H1 (cell line): ENCODE measurements around the gene CERS3.

Experiments used
- CBX5 ChIP-seq: fragments of 300-800, 300-1000 bp; sonication (generic); IDR thresholded peaks from 2 replicates; pipeline ENCODE4 v1.7.1; 2016; ENCODE audit warnings: antibody characterized with exemption, low read length, low read depth
- EZH2 ChIP-seq: fragments of 200-600 bp; sonication (generic); IDR thresholded peaks from 2 replicates; pipeline ENCODE4 v1.7.1; 2012; ENCODE audit warnings: low read depth, mild to moderate bottlenecking, moderate library complexity, low read length, inconsistent platforms; ENCODE audit not compliant: severe bottlenecking
- GTF2F1 ChIP-seq: IDR thresholded peaks from 2 replicates; pipeline ENCODE4 v1.6.1; 2012; ENCODE audit warnings: low read depth, low read length, improper control_type of control experiment, borderline replicate concordance
- HDAC2 ChIP-seq, 2 experiments: fragments of 300-600 bp in 1 of 2; sonication (generic) in 1 of 2; IDR thresholded peaks; 2 replicates each; pipeline ENCODE4 v1.6.1; 2011 to 2012; ENCODE audit warnings: low read depth in 2 of 2, low read length in 2 of 2, mild to moderate bottlenecking in 2 of 2, moderate library complexity in 2 of 2, borderline replicate concordance in 1 of 2, inconsistent platforms in 1 of 2
- POLR2A ChIP-seq, 2 experiments: IDR thresholded peaks; 1 replicate in 1 of 2; 2 replicates in 1 of 2; pipeline ENCODE4 v1.6.1; 2011; ENCODE audit warnings: low read depth in 2 of 2, low read length in 2 of 2, mild to moderate bottlenecking in 2 of 2; ENCODE audit errors: control extremely low read depth in 1 of 2
- RAD21 ChIP-seq, 2 experiments: IDR thresholded peaks in 1 of 2; conservative IDR thresholded peaks in 1 of 2; 2 replicates each; pipeline ENCODE4 v1.6.1; 2011; ENCODE audit warnings: low read depth in 2 of 2, low read length in 2 of 2, improper control_type of control experiment in 1 of 2, inconsistent platforms in 1 of 2, mild to moderate bottlenecking in 1 of 2, moderate library complexity in 1 of 2
- RNF2 ChIP-seq: fragments of 200-900, 300-1000 bp; sonication (generic); IDR thresholded peaks from 2 replicates; pipeline ENCODE4 v1.7.1; 2016; ENCODE audit warnings: borderline replicate concordance, low read depth, mild to moderate bottlenecking, antibody characterized with exemption, low read length; ENCODE audit not compliant: poor library complexity, severe bottlenecking; ENCODE audit errors: missing control alignments
- RXRA ChIP-seq: IDR thresholded peaks from 2 replicates; pipeline ENCODE4 v1.6.1; 2011; ENCODE audit warnings: low read depth, mild to moderate bottlenecking, low read length, moderate library complexity; ENCODE audit not compliant: insufficient read depth
- TF ChIP-seq, protein P1 (sequence below), 3 experiments: IDR thresholded peaks; 1 replicate in 2 of 3; 2 replicates in 1 of 3; pipeline versions ENCODE4 v1.5.1 to v1.6.1; 2011; ENCODE audit warnings: low read length in 3 of 3, mild to moderate bottlenecking in 3 of 3, inconsistent platforms in 2 of 3, low read depth in 1 of 3, moderate library complexity in 1 of 3; ENCODE audit not compliant: insufficient read depth in 1 of 3; ENCODE audit errors: control extremely low read depth in 1 of 3
- TF ChIP-seq, protein P2 (sequence below): IDR thresholded peaks from 2 replicates; pipeline ENCODE4 v1.6.1; 2012; ENCODE audit warnings: low read length, inconsistent platforms

DNA sequence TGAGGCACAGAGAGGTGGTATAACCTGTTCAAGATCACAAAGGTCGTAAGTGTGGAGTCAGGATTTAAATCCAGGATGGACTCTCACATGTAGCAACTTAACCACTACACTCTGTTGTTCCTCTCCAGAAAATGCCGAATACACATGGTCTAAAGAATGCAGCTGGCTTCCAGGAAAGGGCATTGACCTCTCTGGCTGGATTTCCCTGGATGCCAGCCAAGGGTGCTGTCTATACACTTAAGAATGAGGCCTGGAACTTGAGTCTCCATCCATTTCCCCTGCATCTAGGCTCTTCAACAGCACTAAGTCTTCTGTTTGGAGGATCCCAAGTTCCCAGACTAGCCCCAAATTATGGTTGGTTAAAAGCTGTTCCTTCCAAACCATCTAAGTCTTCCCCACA, 60.5 kb downstream of the CERS3 start:
- TF ChIP-seq, protein P1, sequence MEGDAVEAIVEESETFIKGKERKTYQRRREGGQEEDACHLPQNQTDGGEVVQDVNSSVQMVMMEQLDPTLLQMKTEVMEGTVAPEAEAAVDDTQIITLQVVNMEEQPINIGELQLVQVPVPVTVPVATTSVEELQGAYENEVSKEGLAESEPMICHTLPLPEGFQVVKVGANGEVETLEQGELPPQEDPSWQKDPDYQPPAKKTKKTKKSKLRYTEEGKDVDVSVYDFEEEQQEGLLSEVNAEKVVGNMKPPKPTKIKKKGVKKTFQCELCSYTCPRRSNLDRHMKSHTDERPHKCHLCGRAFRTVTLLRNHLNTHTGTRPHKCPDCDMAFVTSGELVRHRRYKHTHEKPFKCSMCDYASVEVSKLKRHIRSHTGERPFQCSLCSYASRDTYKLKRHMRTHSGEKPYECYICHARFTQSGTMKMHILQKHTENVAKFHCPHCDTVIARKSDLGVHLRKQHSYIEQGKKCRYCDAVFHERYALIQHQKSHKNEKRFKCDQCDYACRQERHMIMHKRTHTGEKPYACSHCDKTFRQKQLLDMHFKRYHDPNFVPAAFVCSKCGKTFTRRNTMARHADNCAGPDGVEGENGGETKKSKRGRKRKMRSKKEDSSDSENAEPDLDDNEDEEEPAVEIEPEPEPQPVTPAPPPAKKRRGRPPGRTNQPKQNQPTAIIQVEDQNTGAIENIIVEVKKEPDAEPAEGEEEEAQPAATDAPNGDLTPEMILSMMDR (IDR thresholded peaks at IDR 0.05; ENCODE audit: control extremely low read depth in 1 of 3, insufficient read depth in 1 of 3, low read depth in 1 of 3, low read length in 3 of 3), result no peak
- TF ChIP-seq HDAC2 (IDR thresholded peaks at IDR 0.05; ENCODE audit: borderline replicate concordance in 1 of 2, low read depth in 2 of 2, low read length in 2 of 2), result no peak
- TF ChIP-seq, protein P2, sequence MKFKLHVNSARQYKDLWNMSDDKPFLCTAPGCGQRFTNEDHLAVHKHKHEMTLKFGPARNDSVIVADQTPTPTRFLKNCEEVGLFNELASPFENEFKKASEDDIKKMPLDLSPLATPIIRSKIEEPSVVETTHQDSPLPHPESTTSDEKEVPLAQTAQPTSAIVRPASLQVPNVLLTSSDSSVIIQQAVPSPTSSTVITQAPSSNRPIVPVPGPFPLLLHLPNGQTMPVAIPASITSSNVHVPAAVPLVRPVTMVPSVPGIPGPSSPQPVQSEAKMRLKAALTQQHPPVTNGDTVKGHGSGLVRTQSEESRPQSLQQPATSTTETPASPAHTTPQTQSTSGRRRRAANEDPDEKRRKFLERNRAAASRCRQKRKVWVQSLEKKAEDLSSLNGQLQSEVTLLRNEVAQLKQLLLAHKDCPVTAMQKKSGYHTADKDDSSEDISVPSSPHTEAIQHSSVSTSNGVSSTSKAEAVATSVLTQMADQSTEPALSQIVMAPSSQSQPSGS, result no peak
- no peak for TF ChIP-seq EZH2
- no peak for TF ChIP-seq RNF2
- no peak for TF ChIP-seq POLR2A (IDR thresholded peaks at IDR 0.05; ENCODE audit: control extremely low read depth in 1 of 2, low read depth in 2 of 2, low read length in 2 of 2)
- no peak for TF ChIP-seq GTF2F1
- no peak for TF ChIP-seq RXRA
- TF ChIP-seq RAD21 (IDR thresholded peaks at IDR 0.05 in 1 of 2, conservative IDR thresholded peaks at IDR 0.05 in 1 of 2; ENCODE audit: low read depth in 2 of 2, low read length in 2 of 2), result no peak
- no peak for TF ChIP-seq CBX5
